HCT116 (cell line): Measurements from ENCODE around the gene PLAGL2.

Experiments used
- ATF3 ChIP-seq: IDR thresholded peaks from 2 replicates; pipeline ENCODE4 v1.6.1; 2012
- EZH2 ChIP-seq: fragments of 200-600 bp; sonication (generic); IDR thresholded peaks from 2 replicates; pipeline ENCODE4 v1.6.1; 2017; ENCODE audit warnings: antibody characterized with exemption, mixed run types
- EZH2phosphoT487 ChIP-seq: fragments of 200-600 bp; IDR thresholded peaks from 2 replicates; pipeline ENCODE4 v1.6.1; 2018; ENCODE audit warnings: antibody characterized with exemption, borderline replicate concordance
- FOSL1 ChIP-seq: IDR thresholded peaks from 2 replicates; pipeline ENCODE4 v1.6.1; 2012; ENCODE audit warnings: low read depth
- POLR2A ChIP-seq: IDR thresholded peaks from 2 replicates; pipeline ENCODE4 v1.7.0; 2011; ENCODE audit warnings: borderline replicate concordance; ENCODE audit not compliant: insufficient read depth, insufficient read length; ENCODE audit errors: extremely low read depth
- POLR2AphosphoS5 ChIP-seq: IDR thresholded peaks from 2 replicates; pipeline ENCODE4 v1.6.1; 2011; ENCODE audit warnings: mild to moderate bottlenecking, low read depth, low read length, moderate library complexity
- REST ChIP-seq: IDR thresholded peaks from 2 replicates; pipeline ENCODE4 v1.6.1; 2012; ENCODE audit warnings: low read depth
- SP1 ChIP-seq: IDR thresholded peaks from 2 replicates; pipeline ENCODE4 v1.6.1; 2012; ENCODE audit warnings: low read depth
- SRF ChIP-seq: IDR thresholded peaks from 2 replicates; pipeline ENCODE4 v1.6.1; 2012; ENCODE audit warnings: low read depth
- YY1 ChIP-seq: IDR thresholded peaks from 2 replicates; pipeline ENCODE4 v1.6.1; 2011; ENCODE audit warnings: low read length, low read depth, moderate library complexity, mild to moderate bottlenecking; ENCODE audit not compliant: insufficient replicate concordance; ENCODE audit errors: extremely low read depth
- ZNF274 ChIP-seq: fragments of 200-500 bp; sonication (Bioruptor generic); IDR thresholded peaks from 2 replicates; pipeline ENCODE4 v1.6.1; 2014; ENCODE audit warnings: mild to moderate bottlenecking, low read depth, low read length, inconsistent platforms
- TF ChIP-seq, protein P1 (sequence below), 3 experiments: fragments of 200-600 bp in 1 of 3; sonication (generic) in 1 of 3; IDR thresholded peaks in 2 of 3; conservative IDR thresholded peaks in 1 of 3; 2 replicates each; pipeline ENCODE4 v1.5.1; 2012 to 2017; ENCODE audit warnings: low read depth in 2 of 3, low read length in 2 of 3, antibody characterized with exemption in 1 of 3, borderline replicate concordance in 1 of 3, control low read depth in 1 of 3, mild to moderate bottlenecking in 1 of 3, mixed read lengths in 1 of 3, mixed run types in 1 of 3, moderate library complexity in 1 of 3; ENCODE audit not compliant: insufficient read depth in 1 of 3
- TF ChIP-seq, protein P2 (sequence below): IDR thresholded peaks from 2 replicates; pipeline ENCODE4 v1.6.1; 2012
- TF ChIP-seq, protein P3 (sequence below): IDR thresholded peaks from 2 replicates; pipeline ENCODE4 v1.6.1; 2011; ENCODE audit warnings: mild to moderate bottlenecking, low read length, moderate library complexity; ENCODE audit not compliant: insufficient replicate concordance; ENCODE audit errors: extremely low read depth

DNA sequence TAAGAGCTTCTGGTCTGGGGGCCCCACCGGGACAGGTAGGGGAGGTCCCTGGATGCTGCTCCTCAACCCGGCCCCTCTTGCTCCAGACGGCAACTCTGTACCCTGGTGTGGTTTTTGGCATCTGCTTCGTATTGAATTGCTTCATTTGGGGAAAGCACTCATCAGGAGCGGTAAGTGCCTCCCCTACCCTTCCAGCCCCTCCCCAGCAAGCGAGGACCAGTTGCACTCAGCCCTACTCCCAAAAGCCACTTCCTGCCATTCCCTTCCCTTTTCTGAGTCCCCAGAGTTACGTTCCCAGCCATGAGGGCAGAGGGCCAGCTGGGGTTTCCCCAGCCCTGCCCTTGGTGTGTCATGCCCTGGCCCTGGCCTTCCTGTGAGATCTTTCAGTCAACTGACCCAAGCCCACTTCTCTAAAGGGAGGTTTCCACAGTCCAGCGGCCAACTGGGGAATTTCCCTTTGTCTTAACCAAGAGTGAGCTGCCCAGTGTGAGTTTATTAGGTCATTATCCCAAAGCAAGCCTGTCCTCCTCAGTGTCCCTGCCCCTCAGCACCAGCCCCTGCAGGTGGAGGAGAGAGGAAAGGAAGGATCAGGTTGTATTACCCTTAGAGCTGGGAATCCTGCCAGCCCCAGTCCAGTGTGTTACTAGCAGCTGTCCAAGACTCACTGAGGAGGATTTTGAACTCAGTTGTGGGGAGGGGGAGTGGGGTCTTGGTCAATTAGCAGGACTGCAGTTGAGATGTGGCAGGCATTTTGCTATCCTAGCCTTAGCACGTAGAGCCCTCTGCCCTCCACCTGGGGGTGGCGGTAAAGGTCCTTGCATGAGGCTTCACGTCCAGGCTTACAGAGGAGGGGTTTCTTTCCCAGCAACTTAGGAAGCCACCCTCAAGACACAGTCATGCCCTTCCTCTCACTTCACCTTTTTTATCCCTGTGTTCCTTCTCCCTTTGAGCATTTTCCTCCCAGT is 52.2 kb downstream of the PLAGL2 start:
- TF ChIP-seq FOSL1: no peak
- no peak for TF ChIP-seq POLR2A
- no peak for TF ChIP-seq SP1
- no peak for TF ChIP-seq POLR2AphosphoS5
- no peak for TF ChIP-seq REST
- no peak for TF ChIP-seq EZH2
- TF ChIP-seq EZH2phosphoT487: no peak
- TF ChIP-seq, protein P1, sequence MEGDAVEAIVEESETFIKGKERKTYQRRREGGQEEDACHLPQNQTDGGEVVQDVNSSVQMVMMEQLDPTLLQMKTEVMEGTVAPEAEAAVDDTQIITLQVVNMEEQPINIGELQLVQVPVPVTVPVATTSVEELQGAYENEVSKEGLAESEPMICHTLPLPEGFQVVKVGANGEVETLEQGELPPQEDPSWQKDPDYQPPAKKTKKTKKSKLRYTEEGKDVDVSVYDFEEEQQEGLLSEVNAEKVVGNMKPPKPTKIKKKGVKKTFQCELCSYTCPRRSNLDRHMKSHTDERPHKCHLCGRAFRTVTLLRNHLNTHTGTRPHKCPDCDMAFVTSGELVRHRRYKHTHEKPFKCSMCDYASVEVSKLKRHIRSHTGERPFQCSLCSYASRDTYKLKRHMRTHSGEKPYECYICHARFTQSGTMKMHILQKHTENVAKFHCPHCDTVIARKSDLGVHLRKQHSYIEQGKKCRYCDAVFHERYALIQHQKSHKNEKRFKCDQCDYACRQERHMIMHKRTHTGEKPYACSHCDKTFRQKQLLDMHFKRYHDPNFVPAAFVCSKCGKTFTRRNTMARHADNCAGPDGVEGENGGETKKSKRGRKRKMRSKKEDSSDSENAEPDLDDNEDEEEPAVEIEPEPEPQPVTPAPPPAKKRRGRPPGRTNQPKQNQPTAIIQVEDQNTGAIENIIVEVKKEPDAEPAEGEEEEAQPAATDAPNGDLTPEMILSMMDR (IDR thresholded peaks at IDR 0.05 in 2 of 3, conservative IDR thresholded peaks at IDR 0.05 in 1 of 3; ENCODE audit: borderline replicate concordance in 1 of 3, insufficient read depth in 1 of 3, low read depth in 2 of 3, low read length in 2 of 3): peak in 2 of 3 experiments; percentile 11 to 25; a peak in 1 of 6 replicates
- TF ChIP-seq, protein P2, sequence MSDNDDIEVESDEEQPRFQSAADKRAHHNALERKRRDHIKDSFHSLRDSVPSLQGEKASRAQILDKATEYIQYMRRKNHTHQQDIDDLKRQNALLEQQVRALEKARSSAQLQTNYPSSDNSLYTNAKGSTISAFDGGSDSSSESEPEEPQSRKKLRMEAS: no peak
- TF ChIP-seq, protein P3, sequence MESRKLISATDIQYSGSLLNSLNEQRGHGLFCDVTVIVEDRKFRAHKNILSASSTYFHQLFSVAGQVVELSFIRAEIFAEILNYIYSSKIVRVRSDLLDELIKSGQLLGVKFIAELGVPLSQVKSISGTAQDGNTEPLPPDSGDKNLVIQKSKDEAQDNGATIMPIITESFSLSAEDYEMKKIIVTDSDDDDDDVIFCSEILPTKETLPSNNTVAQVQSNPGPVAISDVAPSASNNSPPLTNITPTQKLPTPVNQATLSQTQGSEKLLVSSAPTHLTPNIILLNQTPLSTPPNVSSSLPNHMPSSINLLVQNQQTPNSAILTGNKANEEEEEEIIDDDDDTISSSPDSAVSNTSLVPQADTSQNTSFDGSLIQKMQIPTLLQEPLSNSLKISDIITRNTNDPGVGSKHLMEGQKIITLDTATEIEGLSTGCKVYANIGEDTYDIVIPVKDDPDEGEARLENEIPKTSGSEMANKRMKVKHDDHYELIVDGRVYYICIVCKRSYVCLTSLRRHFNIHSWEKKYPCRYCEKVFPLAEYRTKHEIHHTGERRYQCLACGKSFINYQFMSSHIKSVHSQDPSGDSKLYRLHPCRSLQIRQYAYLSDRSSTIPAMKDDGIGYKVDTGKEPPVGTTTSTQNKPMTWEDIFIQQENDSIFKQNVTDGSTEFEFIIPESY: no peak
- TF ChIP-seq SRF: no peak
- TF ChIP-seq ATF3: no peak
- TF ChIP-seq YY1: no peak
- TF ChIP-seq ZNF274: no peak
